Neural progenitor cell (in vitro differentiated cells): Measurements from ENCODE around the gene HS3ST5. TPM values are rescaled to one million over a fixed set of nuclear protein-coding genes. Genes with fewer than 3 reads are reported as not detected.

Source experiments
- DNase-seq: peaks from one replicate; pipeline ENCODE4 v3.0.0-alpha.2; 2016; ENCODE audit warnings: low spot score
- H2AFZ ChIP-seq: fragments of 200-600 bp; sonication (generic); replicated peaks from 2 replicates; pipeline ENCODE4 v1.6.1; 2016; ENCODE audit warnings: antibody characterized with exemption
- H3F3A ChIP-seq: fragments of 200-600 bp; sonication (generic); 2 replicates; pipeline ENCODE4 v1.6.1; 2016; ENCODE audit warnings: antibody characterized with exemption, low read depth
- H3K27ac ChIP-seq: fragments of 200-600 bp; sonication (generic); 2 replicates; pipeline ENCODE4 v1.5.1; 2016; ENCODE audit warnings: mild to moderate bottlenecking
- H3K27me3 ChIP-seq: fragments of 200-600 bp; sonication (generic); 2 replicates; pipeline ENCODE4 v1.6.1; 2016; ENCODE audit warnings: mild to moderate bottlenecking, moderate library complexity
- H3K36me3 ChIP-seq: fragments of 200-600 bp; sonication (generic); 2 replicates; pipeline ENCODE4 v1.5.1; 2016
- H3K4me1 ChIP-seq: fragments of 200-600 bp; sonication (generic); 2 replicates; pipeline ENCODE4 v1.6.1; 2016; ENCODE audit warnings: mixed run types
- H3K4me2 ChIP-seq: fragments of 200-600 bp; sonication (generic); 2 replicates; pipeline ENCODE4 v1.6.1; 2016
- H3K4me3 ChIP-seq: fragments of 200-600 bp; sonication (generic); 2 replicates; pipeline ENCODE4 v1.5.1; 2016
- H3K79me2 ChIP-seq: fragments of 200-600 bp; sonication (generic); 2 replicates; pipeline ENCODE4 v1.6.1; 2016; ENCODE audit warnings: low read depth
- H3K9ac ChIP-seq: fragments of 200-600 bp; sonication (generic); 2 replicates; pipeline ENCODE4 v1.6.1; 2016
- H3K9me3 ChIP-seq: fragments of 200-600 bp; sonication (generic); 2 replicates; pipeline ENCODE4 v1.5.1; 2016; ENCODE audit warnings: low read depth
- H4K20me1 ChIP-seq: fragments of 200-600 bp; sonication (generic); 2 replicates; pipeline ENCODE4 v1.6.1; 2016; ENCODE audit warnings: low read depth
- H3K27ac Mint-ChIP-seq: 3 replicates; pipeline ENCODE4 v1.8.0; 2021; ENCODE audit warnings: mixed read lengths
- H3K27me3 Mint-ChIP-seq: 2 replicates; pipeline ENCODE4 v1.8.0; 2022; ENCODE audit warnings: low read depth, mild to moderate bottlenecking, inconsistent platforms, moderate library complexity, mixed read lengths; ENCODE audit not compliant: insufficient read depth
- H3K36me3 Mint-ChIP-seq: 3 replicates; pipeline ENCODE4 v1.8.0; 2021; ENCODE audit warnings: mixed read lengths
- H3K4me1 Mint-ChIP-seq: 3 replicates; pipeline ENCODE4 v1.8.0; 2021; ENCODE audit warnings: mixed read lengths
- H3K4me3 Mint-ChIP-seq: 3 replicates; pipeline ENCODE4 v1.8.0; 2021; ENCODE audit warnings: mild to moderate bottlenecking, moderate library complexity, mixed read lengths
- H3K9me3 Mint-ChIP-seq: 3 replicates; pipeline ENCODE4 v1.8.0; 2020; ENCODE audit warnings: mixed read lengths
- CTCF ChIP-seq: fragments of 200-600 bp; sonication (generic); IDR thresholded peaks from 2 replicates; pipeline ENCODE4 v1.5.1; 2017; ENCODE audit warnings: antibody characterized with exemption, mild to moderate bottlenecking
- EZH2 ChIP-seq: fragments of 200-600 bp; sonication (generic); IDR thresholded peaks from 2 replicates; pipeline ENCODE4 v1.6.1; 2017; ENCODE audit warnings: antibody characterized with exemption, mild to moderate bottlenecking, moderate library complexity
- EZH2phosphoT487 ChIP-seq: fragments of 200-600 bp; sonication (generic); IDR thresholded peaks from 2 replicates; pipeline ENCODE4 v1.6.1; 2017; ENCODE audit warnings: antibody characterized with exemption
- total RNA-seq: library from RNA; depleted of rRNA; stranded (reverse); fragments of >200 nt; gene quantifications from 2 replicates; pipeline ENCODE4 v1.2.3, GENCODE V29; 2015; ENCODE audit warnings: low replicate concordance

HS3ST5 gene
- total RNA-seq, 1 donor from 2014 or later: 0.34 TPM

GRCh38 chr6:114075300-114075699, 267.5 kb downstream of the HS3ST5 start:
- H3K9me3 ChIP-seq: no peaks in the 10 kb centered on the region
- H3K4me3 ChIP-seq: no peak overlapping the region
- no peak overlapping the region for H3K4me2 ChIP-seq
- no peaks in the 10 kb centered on the region for H3K36me3 Mint-ChIP-seq
- no peaks in the 10 kb centered on the region for H3K79me2 ChIP-seq
- H3K36me3 ChIP-seq: no peaks in the 10 kb centered on the region
- no peaks in the 10 kb centered on the region for H3K27me3 ChIP-seq
- H3F3A ChIP-seq: no peaks in the 10 kb centered on the region
- no peak overlapping the region for H3K4me3 Mint-ChIP-seq
- no peak overlapping the region for H2AFZ ChIP-seq
- no peaks in the 10 kb centered on the region for H4K20me1 ChIP-seq
- H3K4me1 ChIP-seq: no peaks in the 10 kb centered on the region
- no peaks in the 10 kb centered on the region for H3K27me3 Mint-ChIP-seq
- no peak for DNase-seq
- H3K27ac Mint-ChIP-seq: no peak overlapping the region
- H3K9ac ChIP-seq: no peak overlapping the region
- no peaks in the 10 kb centered on the region for H3K4me1 Mint-ChIP-seq
- no peak overlapping the region for H3K27ac ChIP-seq
- TF ChIP-seq CTCF (no peak), EZH2 (no peak), EZH2phosphoT487 (no peak)
- peaks cover 3% of the 10 kb centered on the region for H3K9me3 Mint-ChIP-seq

- H2AFZ ChIP-seq: no peak overlapping the region
- no peak overlapping the region for H3K27ac Mint-ChIP-seq
- no peak for TF ChIP-seq EZH2
- TF ChIP-seq EZH2phosphoT487: no peak
- TF ChIP-seq CTCF: no peak
- no peaks in the 10 kb centered on the region for H3K9me3 ChIP-seq
- H3K4me2 ChIP-seq: no peak overlapping the region
- H3K27me3 ChIP-seq: no peaks in the 10 kb centered on the region
- peaks cover 8% of the 10 kb centered on the region for H3K4me1 ChIP-seq
- H3K27me3 Mint-ChIP-seq: no peaks in the 10 kb centered on the region
- no peak for DNase-seq
- H3F3A ChIP-seq: no peaks in the 10 kb centered on the region
- H3K9me3 Mint-ChIP-seq: peaks cover 3% of the 10 kb centered on the region
- no peaks in the 10 kb centered on the region for H3K79me2 ChIP-seq
- H3K4me3 ChIP-seq: no peak overlapping the region
- H3K27ac ChIP-seq: no peak overlapping the region
- H3K36me3 Mint-ChIP-seq: no peaks in the 10 kb centered on the region
- no peaks in the 10 kb centered on the region for H3K36me3 ChIP-seq
- H4K20me1 ChIP-seq: no peaks in the 10 kb centered on the region
- H3K4me3 Mint-ChIP-seq: no peak overlapping the region
- no peak overlapping the region for H3K9ac ChIP-seq
- H3K4me1 Mint-ChIP-seq: no peaks in the 10 kb centered on the region
Measured at GRCh38 chr6:114068771-114069170, 274.1 kb downstream of the HS3ST5 start.

GRCh38 chr6:114068116-114068515, 274.7 kb downstream of the HS3ST5 start:
- Mint-ChIP-seq H3K27me3 (no peaks in the 10 kb centered on the region), H3K4me3 (no peak overlapping the region), H3K27ac (no peak overlapping the region), H3K36me3 (no peaks in the 10 kb centered on the region), H3K4me1 (no peaks in the 10 kb centered on the region), H3K9me3 (peaks cover 3% of the 10 kb centered on the region)
- Histone ChIP-seq H3K9me3 (no peaks in the 10 kb centered on the region), H4K20me1 (no peaks in the 10 kb centered on the region), H3K9ac (no peak overlapping the region), H3K79me2 (no peaks in the 10 kb centered on the region), H3K27ac (no peak overlapping the region), H3K36me3 (no peaks in the 10 kb centered on the region), H3K27me3 (no peaks in the 10 kb centered on the region), H3K4me2 (no peak overlapping the region), H2AFZ (no peak overlapping the region), H3K4me3 (no peak overlapping the region), H3K4me1 (peaks cover 8% of the 10 kb centered on the region), H3F3A (no peaks in the 10 kb centered on the region)
- no peak for DNase-seq
- TF ChIP-seq EZH2 (no peak), CTCF (no peak), EZH2phosphoT487 (no peak)

GRCh38 chr6:114064862-114065261, 278.0 kb downstream of the HS3ST5 start:
- Mint-ChIP-seq H3K27ac (no peak overlapping the region), H3K4me3 (no peak overlapping the region), H3K27me3 (no peaks in the 10 kb centered on the region), H3K36me3 (no peaks in the 10 kb centered on the region), H3K9me3 (no peaks in the 10 kb centered on the region), H3K4me1 (no peaks in the 10 kb centered on the region)
- H3K4me1 ChIP-seq: peaks cover 8% of the 10 kb centered on the region
- H3K27ac ChIP-seq: no peak overlapping the region
- no peak overlapping the region for H3K4me3 ChIP-seq
- H3K4me2 ChIP-seq: no peak overlapping the region
- H4K20me1 ChIP-seq: no peaks in the 10 kb centered on the region
- no peaks in the 10 kb centered on the region for H3K79me2 ChIP-seq
- H3K9ac ChIP-seq: no peak overlapping the region
- H3F3A ChIP-seq: no peaks in the 10 kb centered on the region
- no peaks in the 10 kb centered on the region for H3K9me3 ChIP-seq
- TF ChIP-seq EZH2phosphoT487 (no peak), CTCF (no peak), EZH2 (no peak)
- DNase-seq: no peak
- H3K27me3 ChIP-seq: no peaks in the 10 kb centered on the region
- H3K36me3 ChIP-seq: no peaks in the 10 kb centered on the region
- H2AFZ ChIP-seq: no peak overlapping the region
